ENCODE results near the gene NDUFA8. TPM values are rescaled to one million over a fixed set of nuclear protein-coding genes. Genes with fewer than 3 reads are reported as not detected.

The NDUFA8 gene
- total and polyA plus RNA-seq, 2 of the 4 experiments (the other 2 are of a cell fraction): 45.2 to 98.1 TPM

GRCh38 chr9:122188369-122188768, 28.8 kb upstream of the NDUFA8 start:
- Histone ChIP-seq H2AFZ (replicated peaks; ENCODE audit: low read length, poor library complexity) (no peak overlapping the region), H4K20me1 (ENCODE audit: insufficient read depth, low read length) (no peaks in the 10 kb centered on the region), H4K8ac (ENCODE audit: low read depth in 2 of 2, low read length in 2 of 2) (no peak overlapping the region), H3K4me1 (ENCODE audit: control insufficient read depth, insufficient read depth, low read length) (no peaks in the 10 kb centered on the region), H3K23ac (ENCODE audit: low read depth, low read length) (no peak overlapping the region), H4K91ac (ENCODE audit: insufficient read depth, low read depth, low read length) (no peak overlapping the region), H3K9ac (ENCODE audit: low read depth, low read length) (no peak overlapping the region), H2BK15ac (ENCODE audit: low read depth, low read length) (no peak overlapping the region), H2BK120ac (ENCODE audit: low read depth, low read length) (no peak overlapping the region), H2BK5ac (ENCODE audit: low read depth, low read length, poor library complexity, severe bottlenecking) (no peak overlapping the region), H3K56ac (ENCODE audit: extremely low read depth, insufficient read depth, low read length) (no peak overlapping the region), H3K18ac (ENCODE audit: low read depth, low read length) (no peak overlapping the region), H3K27me3 (ENCODE audit: control insufficient read depth, insufficient read depth, low read length) (peaks cover 26% of the 10 kb centered on the region), H3K36me3 (ENCODE audit: control insufficient read depth, insufficient read depth, low read length) (no peaks in the 10 kb centered on the region), H3K27ac (ENCODE audit: insufficient read depth, low read length) (no peak overlapping the region), H4K5ac (ENCODE audit: low read depth, low read length) (no peak overlapping the region), H3K79me1 (ENCODE audit: low read depth in 1 of 2, low read length in 2 of 2) (no peaks in the 10 kb centered on the region), H3K9me3 (ENCODE audit: control insufficient read depth, insufficient read depth, low read length) (no peaks in the 10 kb centered on the region), H2AK9ac (replicated peaks; ENCODE audit: low read depth, low read length, poor library complexity) (no peak overlapping the region), H3K14ac (replicated peaks; ENCODE audit: low read depth, low read length) (no peak overlapping the region), H3K4me3 (ENCODE audit: insufficient read depth, low read depth, low read length) (no peak overlapping the region), H2BK20ac (ENCODE audit: low read depth, low read length) (no peak overlapping the region), H2AK5ac (ENCODE audit: low read depth, low read length) (no peak overlapping the region), H3K4ac (ENCODE audit: low read depth, low read length) (no peak overlapping the region), H3K4me2 (ENCODE audit: low read depth, low read length) (no peak overlapping the region), H3K9me1 (ENCODE audit: insufficient read depth, low read length) (peaks cover 3% of the 10 kb centered on the region; the same call in 1 of the 2 replicates)
- 96% methylated on average over 4 of the region's 6 CpGs; no CpG with 5 or more reads in 1 of the 2 experiments for WGBS, 2 experiments (ENCODE audit: extremely low coverage in 2 of 2, insufficient read length in 1 of 2)
- CTCF ChIA-PET: no interaction called here
- intact Hi-C loops (cut with micrococcal nuclease) (no loop called here), dilution Hi-C loops (cut with HindIII; ENCODE audit: low sequenced_read_pairs, unreplicated experiment) (no loop called here), in situ Hi-C loops (cut with MboI; ENCODE audit: low sequenced_read_pairs) (no loop called here)
- POLR2A ChIA-PET (ENCODE audit: unreplicated experiment): no interaction called here
- TF ChIP-seq BHLHE40 (IDR thresholded peaks at IDR 0.05; ENCODE audit: low read depth, low read length) (no peak), CTCF (conservative IDR thresholded peaks at IDR 0.05; ENCODE audit: low read depth, low read length) (no peak), SMC3 (IDR thresholded peaks at IDR 0.05; ENCODE audit: low read depth, low read length) (no peak), MAZ (IDR thresholded peaks at IDR 0.05; ENCODE audit: borderline replicate concordance, low read depth, low read length) (no peak), MAFK (IDR thresholded peaks at IDR 0.05; ENCODE audit: low read depth, low read length) (no peak), FOS (IDR thresholded peaks at IDR 0.05; ENCODE audit: low read depth, low read length) (no peak), RFX5 (IDR thresholded peaks at IDR 0.05; ENCODE audit: low read depth, low read length) (no peak), USF2 (IDR thresholded peaks at IDR 0.05; ENCODE audit: low read depth, low read length) (no peak), CHD1 (IDR thresholded peaks at IDR 0.05; ENCODE audit: low read depth, low read length) (no peak), ELK1 (IDR thresholded peaks at IDR 0.05; ENCODE audit: borderline replicate concordance, low read depth, low read length) (no peak), POLR2A (IDR thresholded peaks at IDR 0.05; ENCODE audit: low read depth, low read length) (no peak), NFE2L2 (IDR thresholded peaks at IDR 0.05; ENCODE audit: low read depth, low read length) (no peak), CEBPB (IDR thresholded peaks at IDR 0.05; ENCODE audit: low read depth, low read length) (no peak), MXI1 (IDR thresholded peaks at IDR 0.05; ENCODE audit: borderline replicate concordance, low read depth, low read length) (no peak), RAD21 (IDR thresholded peaks at IDR 0.05; ENCODE audit: low read length) (no peak), RCOR1 (IDR thresholded peaks at IDR 0.05; ENCODE audit: insufficient replicate concordance, low read length) (no peak)
- ATAC-seq (ENCODE audit: low read depth) (no peak), DNase-seq (no peak)
- BruUV-seq (replicated peaks): no TSS peak

Measured in IMR-90 (cell line).